CD4-positive, alpha-beta T cell treated with Interleukin-4 for 4 hours (primary cell): ENCODE data around the gene C4orf33.

Experiments used
- DNase-seq: peaks from one replicate; pipeline ENCODE4 v3.0.0-alpha.2; 2020

C4orf33 gene

DNA sequence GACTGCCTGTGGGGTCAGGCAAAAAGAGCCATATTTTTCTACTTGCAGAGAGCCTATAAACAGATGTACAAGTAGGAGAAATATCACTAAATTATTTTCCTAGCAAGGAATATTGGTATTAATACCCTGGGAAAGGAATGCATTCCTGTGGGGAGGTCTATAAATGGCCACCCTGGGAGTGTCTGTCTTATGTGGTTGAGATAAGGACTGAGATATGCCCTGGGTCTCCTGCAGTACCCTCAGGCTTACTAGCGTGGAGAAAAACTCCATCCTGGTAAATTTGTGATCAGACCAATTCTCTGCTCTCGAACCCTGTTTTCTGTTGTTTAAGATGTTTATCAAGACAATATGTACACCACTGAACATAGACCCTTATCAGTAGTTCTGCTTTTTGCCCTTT lies 35.4 kb downstream of the C4orf33 start:
- no peak for DNase-seq

DNA sequence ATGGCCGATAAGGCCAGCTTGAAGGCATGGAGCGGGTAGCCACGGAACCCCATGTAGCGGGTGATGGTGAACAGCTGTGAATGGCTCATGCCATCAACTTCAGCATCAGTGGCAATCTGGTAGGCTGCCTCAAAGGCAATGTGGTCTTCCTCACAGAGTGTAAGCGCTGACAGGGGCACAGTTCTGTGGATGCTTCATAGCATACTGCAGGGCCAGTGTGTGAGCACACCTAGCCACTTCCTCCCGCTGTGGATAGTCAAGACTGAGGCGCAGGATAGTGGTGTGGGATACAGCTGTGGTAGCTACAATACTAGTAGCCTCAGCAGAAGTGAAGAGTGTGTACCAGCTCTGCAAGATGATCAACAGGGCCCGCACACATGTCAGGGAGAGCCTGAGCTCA lies 40.5 kb downstream of the C4orf33 start:
- no peak for DNase-seq

DNA sequence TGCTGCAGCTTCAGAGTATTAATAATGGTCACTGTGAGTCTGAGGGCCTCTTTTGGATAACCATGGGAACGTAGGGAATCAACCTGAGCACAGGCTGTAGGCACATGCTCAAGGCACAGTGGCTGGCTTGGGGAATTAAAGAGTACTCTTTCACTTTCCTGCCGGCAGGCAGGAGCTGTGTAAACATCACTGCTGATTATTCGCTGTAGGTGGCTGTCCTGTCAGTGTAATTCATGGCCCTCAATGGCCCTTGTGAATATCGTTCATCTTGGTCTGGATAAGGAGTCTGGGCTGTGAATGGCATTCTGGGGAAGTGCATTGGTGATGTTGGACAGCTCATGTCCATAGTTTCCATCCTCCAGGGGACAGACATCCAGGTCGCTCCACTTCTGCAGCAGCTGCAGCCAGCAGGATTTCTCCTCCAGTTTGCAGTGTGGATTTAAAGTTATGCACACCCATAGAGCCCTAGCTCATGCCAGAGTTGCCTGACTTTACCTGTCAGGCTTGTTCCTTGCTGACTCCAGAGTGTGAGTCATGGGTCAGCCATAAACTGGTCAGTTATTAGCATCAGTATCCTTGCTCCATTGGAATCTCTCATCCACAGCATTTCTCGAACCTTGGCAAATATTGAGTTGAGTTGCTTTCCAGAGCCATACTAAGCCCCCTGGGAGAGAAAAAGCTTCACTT lies 43.0 kb downstream of the C4orf33 start:
- no peak for DNase-seq

DNA sequence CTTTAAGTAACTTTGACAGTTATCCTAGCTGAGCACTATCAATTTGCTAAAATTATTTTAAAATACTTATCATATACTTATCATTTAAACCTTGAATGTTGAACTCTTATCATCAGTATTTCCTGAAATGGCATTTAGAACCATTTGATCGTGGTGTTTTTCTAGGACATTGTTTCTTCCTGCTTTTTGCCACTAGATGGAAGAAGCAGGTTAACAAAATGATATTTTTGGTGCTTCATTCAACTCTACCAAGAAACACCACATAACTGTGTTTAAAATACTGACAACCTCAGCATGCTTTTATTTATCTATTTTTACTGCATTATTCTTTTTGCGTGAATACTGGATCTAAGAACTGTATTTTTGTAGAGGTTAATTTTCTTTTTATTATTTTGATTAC lies 44.6 kb downstream of the C4orf33 start:
- DNase-seq, result no peak

DNA sequence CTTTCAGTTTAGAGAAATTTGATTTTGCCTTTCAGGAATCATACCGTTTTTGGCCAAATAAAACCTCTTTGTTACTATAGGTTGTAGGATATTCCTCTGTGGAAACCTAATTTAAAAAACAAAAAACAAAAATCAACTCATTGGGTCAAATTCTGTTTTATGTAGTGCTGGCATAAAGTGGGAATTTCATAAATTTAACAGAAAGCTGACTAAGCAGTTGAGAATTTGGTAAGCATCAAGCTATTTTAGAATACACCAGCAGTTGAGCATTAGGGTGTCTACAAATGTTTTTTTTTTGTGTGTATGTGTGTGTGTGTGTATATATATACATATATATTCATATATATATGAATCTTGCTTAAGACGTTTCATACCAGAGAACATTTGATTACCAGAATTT lies 47.4 kb downstream of the C4orf33 start:
- DNase-seq, result no peak

DNA sequence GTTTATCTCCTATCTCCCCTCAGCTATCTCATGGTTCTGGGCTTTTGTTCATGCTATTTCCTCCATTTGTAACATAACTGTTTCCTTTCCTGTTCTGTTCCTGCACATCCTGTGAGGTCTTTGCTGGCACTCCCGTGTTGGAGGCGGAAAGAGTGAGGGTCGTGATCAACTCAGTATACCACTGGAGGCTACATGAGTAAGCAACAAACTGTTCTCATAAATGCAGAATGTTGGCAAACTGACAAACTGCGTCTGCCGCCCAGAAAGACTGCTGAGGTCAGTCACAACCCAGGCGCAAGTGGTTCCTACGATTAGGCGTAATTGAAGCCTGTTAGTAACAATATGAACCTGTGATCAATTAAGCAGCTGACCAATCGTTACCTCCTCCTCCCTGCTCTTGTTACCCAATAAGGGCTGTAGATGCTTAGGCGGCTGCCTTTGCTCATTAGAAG lies 48.8 kb downstream of the C4orf33 start:
- DNase-seq, result no peak

DNA sequence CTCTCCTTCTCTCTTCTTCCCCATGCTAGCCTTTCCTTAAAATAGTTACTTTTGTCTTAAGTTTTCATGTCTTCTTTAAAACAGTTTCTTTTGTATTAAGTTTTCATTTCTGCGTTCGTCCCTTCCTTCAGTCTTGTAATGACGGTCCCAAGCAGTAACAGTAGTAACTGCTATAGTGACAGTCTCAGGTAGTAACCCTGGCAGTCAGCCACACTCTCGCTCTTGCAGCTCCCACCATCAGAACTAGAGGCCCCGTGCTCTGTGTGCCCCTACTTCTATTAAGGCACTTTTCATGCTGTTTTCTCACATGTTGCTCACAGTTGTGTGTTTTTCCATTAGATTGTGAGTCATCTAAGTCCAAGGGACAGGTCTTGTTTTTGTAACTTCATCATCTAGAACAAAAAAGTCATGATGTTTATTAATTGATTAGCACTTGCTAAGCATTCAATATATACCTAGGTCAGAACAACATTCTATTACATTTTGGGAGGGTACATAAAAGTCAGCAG lies 49.3 kb downstream of the C4orf33 start:
- no peak for DNase-seq

DNA sequence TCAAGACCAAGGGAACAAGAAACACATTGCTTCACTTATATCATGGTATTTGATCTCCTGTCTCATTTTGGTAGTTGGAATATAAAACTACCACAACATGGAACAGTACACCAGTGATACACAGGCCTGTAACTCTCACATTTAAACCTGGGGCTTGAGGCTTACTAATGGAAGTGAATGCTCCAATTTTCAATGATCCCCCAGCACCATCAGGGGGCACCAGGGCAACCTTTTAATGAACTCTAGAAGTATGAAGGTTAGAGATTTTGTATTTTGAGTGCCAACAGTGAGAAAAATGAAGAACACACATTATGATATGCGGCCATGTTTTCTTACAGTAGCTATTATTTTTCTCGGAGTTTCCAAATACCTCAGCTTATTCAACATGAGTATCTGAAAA lies 50.7 kb downstream of the C4orf33 start:
- DNase-seq, result no peak

DNA sequence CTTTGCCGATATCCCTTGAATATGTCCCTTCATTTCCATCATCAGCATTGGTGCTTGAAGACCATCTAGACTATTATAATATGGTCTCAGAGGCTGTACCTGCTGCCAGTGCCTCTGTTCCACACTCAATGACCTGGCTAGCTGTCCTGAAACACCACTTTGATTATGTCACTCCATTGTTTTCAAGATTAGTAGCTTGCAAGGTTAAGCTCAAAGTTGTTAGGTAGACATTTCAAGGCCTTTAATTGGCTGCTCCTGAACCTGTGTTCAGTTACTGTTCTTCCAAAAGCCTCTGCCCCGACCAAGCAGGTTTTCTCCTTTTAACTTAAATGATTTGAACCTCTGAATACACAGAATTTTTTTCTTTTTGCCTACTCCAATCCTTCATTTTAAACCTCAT lies 52.9 kb downstream of the C4orf33 start:
- no peak for DNase-seq

DNA sequence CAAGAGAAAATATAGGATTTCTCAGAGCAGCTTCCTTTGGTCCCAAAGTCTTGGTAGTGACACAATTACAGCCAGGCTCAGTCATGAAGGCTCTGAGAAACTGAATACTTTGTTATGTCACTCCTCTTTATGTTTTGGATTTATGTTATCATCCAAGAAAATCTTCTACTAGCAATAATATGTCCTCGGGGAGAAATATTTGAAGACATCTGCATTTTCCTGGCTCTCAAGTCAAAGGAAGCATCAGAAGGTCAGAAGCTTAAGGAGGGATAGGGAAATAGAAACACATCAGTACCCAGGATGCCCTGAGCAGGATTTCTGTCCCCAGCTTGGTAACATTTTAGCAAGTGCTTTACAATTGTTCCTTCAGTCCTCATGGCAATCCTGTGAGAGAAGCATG lies 54.0 kb downstream of the C4orf33 start:
- DNase-seq, result no peak

DNA sequence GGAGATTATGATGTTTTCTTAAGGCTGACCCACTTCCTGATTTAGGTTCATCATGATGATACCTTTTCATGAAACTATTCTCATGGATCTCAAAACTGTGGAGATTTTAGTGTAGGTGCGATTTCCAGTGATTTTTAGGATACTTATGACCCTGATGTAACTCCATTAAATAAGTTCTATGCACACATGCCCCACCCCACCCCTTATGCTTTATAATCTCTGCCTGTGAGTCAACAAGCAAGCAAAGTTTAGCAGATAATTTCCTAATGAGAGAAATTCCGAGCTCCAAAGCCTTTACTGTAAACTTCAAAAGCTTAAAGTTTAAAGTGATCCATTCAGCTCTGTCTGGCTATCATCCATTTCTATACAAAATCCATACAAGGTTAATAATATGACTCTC lies 56.4 kb downstream of the C4orf33 start:
- DNase-seq, result no peak

DNA sequence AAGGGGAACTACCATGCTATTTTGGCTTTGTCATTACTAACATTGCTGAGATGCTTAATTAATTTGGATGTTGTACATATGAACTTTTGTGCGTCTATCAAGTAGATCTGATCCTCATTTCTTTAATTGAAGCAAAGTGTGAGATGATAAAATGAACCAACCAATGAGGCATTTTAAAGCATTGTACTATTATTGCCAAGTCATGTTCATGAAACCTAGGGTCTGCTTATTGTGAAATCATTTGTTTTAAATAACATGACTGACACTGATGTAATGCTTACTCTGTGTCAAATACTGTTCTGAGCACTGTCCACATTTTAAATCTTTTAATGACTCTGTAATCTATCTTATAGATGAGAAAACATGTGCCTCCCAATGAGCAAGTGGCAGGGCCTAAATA lies 57.7 kb downstream of the C4orf33 start:
- DNase-seq, result no peak

DNA sequence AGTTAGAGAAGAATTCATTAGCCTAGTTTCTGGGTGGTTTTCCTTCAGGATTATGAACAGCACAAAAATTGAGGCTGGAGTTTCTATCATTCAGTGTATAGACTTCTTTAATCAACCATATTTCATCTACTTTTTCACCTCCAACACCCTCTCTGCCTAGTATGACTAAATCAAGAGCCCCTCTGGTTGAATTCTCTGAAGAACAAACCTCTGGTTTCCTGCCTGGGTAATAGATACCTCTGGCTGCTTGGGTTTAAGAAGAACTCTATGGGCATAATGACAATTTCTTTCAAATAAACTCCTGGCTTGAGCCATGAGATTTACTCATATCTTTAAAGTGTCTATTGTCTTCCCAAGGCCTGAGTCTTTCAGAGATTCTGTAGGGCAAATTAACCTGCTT lies 66.5 kb downstream of the C4orf33 start:
- no peak for DNase-seq

DNA sequence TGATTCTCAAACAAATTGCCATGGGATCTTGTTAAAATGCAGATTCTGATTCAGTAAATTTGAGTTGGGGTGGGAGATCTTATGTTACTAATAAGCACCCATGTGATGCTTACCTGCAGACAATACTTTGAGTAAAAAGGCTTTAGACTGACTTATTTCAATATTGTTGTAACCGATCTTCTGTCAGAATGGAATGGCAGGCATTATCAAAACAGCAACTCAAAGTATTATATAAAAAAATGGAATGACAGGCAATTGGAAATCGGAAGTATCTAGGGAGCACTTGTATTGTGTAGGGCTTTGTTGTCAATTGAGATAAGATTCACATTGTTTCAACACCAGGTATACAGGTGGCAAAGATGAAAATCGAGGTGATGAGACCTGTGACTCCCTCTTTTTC lies 67.5 kb downstream of the C4orf33 start:
- no peak for DNase-seq

DNA sequence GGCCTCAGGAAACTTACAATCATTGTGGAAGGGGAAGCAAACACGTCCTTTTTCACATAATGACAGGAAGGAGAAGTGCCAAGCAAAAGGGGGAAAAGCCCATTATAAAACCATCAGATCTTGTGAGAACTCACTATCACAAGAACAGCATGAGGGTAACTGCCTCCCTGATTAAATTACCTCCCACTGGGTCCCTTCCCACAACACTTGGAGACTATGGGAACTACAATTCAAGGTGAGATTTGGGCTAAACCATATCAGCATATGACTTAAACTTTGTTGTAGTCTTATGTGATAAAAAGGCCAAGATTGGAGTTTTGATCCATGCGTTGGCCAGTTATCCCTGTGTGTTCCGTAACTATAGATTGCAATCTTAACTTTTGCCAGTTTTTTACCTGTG lies 68.3 kb downstream of the C4orf33 start:
- DNase-seq, result no peak
